Mammary epithelial cell (primary cell): Measurements from ENCODE around the gene SLC35F2.

Source experiments
- CTCF ChIP-seq, 2 donors: IDR thresholded peaks in 1 of 2; conservative IDR thresholded peaks in 1 of 2; 2 replicates each; pipeline ENCODE4 v1.5.1; 2011 to 2012; ENCODE audit warnings: inconsistent platforms in 2 of 2, low read length in 2 of 2, mild to moderate bottlenecking in 2 of 2, control low read depth in 1 of 2, low read depth in 1 of 2; ENCODE audit not compliant: insufficient read depth in 1 of 2; ENCODE audit errors: extremely low read depth in 1 of 2
- EZH2 ChIP-seq: IDR thresholded peaks from 2 replicates; pipeline ENCODE4 v1.6.1; 2012; ENCODE audit warnings: low read length, inconsistent platforms, borderline replicate concordance

- TF ChIP-seq CTCF (conservative IDR thresholded peaks at IDR 0.05 in 1 of 2, IDR thresholded peaks at IDR 0.05 in 1 of 2; ENCODE audit: extremely low read depth in 1 of 2, insufficient read depth in 1 of 2, low read depth in 1 of 2, low read length in 2 of 2) (no peak), EZH2 (no peak)
Measured at GRCh38 chr11:107840129-107840484, 18.5 kb downstream of the SLC35F2 start.
